ENCODE data around the gene PLD6.
A peak's percentile ranks its signal among the peaks of the same experiment; 100 is the strongest.
"Not testable (repeated sequence)": the region's sequence is repeated elsewhere in the genome, so short reads cannot be mapped to it uniquely, and the experiment has no call there.

The PLD6 gene

GRCh38 chr17:17201271-17201670 lies 4.9 kb downstream of the PLD6 start:
- DNase-seq (ENCODE audit: low read depth, low spot score) = no peak

- DNase-seq (ENCODE audit: low read depth, low spot score) = no peak
These were observed 5.3 kb downstream of the PLD6 start for GRCh38 chr17:17200831-17201230.

- DNase-seq (ENCODE audit: low read depth, low spot score) = no peak
These were observed 5.8 kb downstream of the PLD6 start for GRCh38 chr17:17200311-17200710.

- no peak for DNase-seq (ENCODE audit: low read depth, low spot score)
These were observed 7.9 kb downstream of the PLD6 start for GRCh38 chr17:17198281-17198680.

GRCh38 chr17:17196776-17197175 lies 9.4 kb downstream of the PLD6 start:
- DNase-seq (ENCODE audit: low read depth, low spot score) = no peak

GRCh38 chr17:17195466-17195865 lies 10.7 kb downstream of the PLD6 start:
- DNase-seq (ENCODE audit: low read depth, low spot score) = not testable (repeated sequence)

- peak; percentile 35 for DNase-seq (ENCODE audit: low read depth, low spot score)
These were observed 14.2 kb downstream of the PLD6 start for GRCh38 chr17:17191961-17192381.

GRCh38 chr17:17191346-17191792 lies 14.8 kb downstream of the PLD6 start:
- DNase-seq (ENCODE audit: low read depth, low spot score) = peak; percentile 74

- no peak for DNase-seq (ENCODE audit: low read depth, low spot score)
These were observed 15.9 kb downstream of the PLD6 start for GRCh38 chr17:17190188-17190587.

- DNase-seq (ENCODE audit: low read depth, low spot score) = no peak
These were observed 16.6 kb downstream of the PLD6 start for GRCh38 chr17:17189559-17189958.

GRCh38 chr17:17188586-17188985 lies 17.5 kb downstream of the PLD6 start:
- DNase-seq (ENCODE audit: low read depth, low spot score) = no peak

- peak; percentile 76 for DNase-seq (ENCODE audit: low read depth, low spot score)
These were observed 19.3 kb downstream of the PLD6 start for GRCh38 chr17:17186551-17187505.

- DNase-seq (ENCODE audit: low read depth, low spot score) = peak; percentile 24
These were observed 20.1 kb downstream of the PLD6 start for GRCh38 chr17:17186051-17186450.

GRCh38 chr17:17184985-17185757 lies 21.0 kb downstream of the PLD6 start:
- DNase-seq (ENCODE audit: low read depth, low spot score) = not testable (repeated sequence)

- no peak for DNase-seq (ENCODE audit: low read depth, low spot score)
These were observed 22.4 kb downstream of the PLD6 start for GRCh38 chr17:17183744-17184143.

- DNase-seq (ENCODE audit: low read depth, low spot score) = no peak
These were observed 23.5 kb downstream of the PLD6 start for GRCh38 chr17:17182598-17183136.

GRCh38 chr17:17181666-17182597 lies 24.2 kb downstream of the PLD6 start:
- DNase-seq (ENCODE audit: low read depth, low spot score) = no peak

- no peak for DNase-seq (ENCODE audit: low read depth, low spot score)
These were observed 25.2 kb downstream of the PLD6 start for GRCh38 chr17:17180741-17181525.

- no peak for DNase-seq (ENCODE audit: low read depth, low spot score)
These were observed 26.0 kb downstream of the PLD6 start for GRCh38 chr17:17180141-17180603.

GRCh38 chr17:17179371-17179827 lies 26.7 kb downstream of the PLD6 start:
- no peak for DNase-seq (ENCODE audit: low read depth, low spot score)
